ENCODE measurements around the gene LYZL1. TPM values are rescaled to one million over a fixed set of nuclear protein-coding genes. Genes with fewer than 3 reads are reported as not detected.

The LYZL1 gene
- total and polyA plus RNA-seq, 7 donors: not detected

GRCh38 chr10:29243750-29244149 lies 45.1 kb upstream of the LYZL1 start:
- WGBS, 2 donors: 91 to 94% methylated on average over 1 of the region's 1 CpG
- Histone ChIP-seq H3K27me3 (no peaks in the 10 kb centered on the region), H3K4me3 (no peak overlapping the region), H3K4me1 (no peaks in the 10 kb centered on the region), H3K36me3 (no peaks in the 10 kb centered on the region), H3K9me3 (no peaks in the 10 kb centered on the region), H3K27ac (no peak overlapping the region)
- no peak for TF ChIP-seq EP300 (IDR thresholded peaks at IDR 0.05)
- no peak for TF ChIP-seq POLR2AphosphoS5 (IDR thresholded peaks at IDR 0.05)
- TF ChIP-seq CTCF (IDR thresholded peaks at IDR 0.05): no peak
- TF ChIP-seq POLR2A (IDR thresholded peaks at IDR 0.05): no peak
- no peak for DNase-seq
- intact Hi-C loops (cut with DNase I): loop anchor here (5.0 kb wide), 1 partner anchor 59 kb away; no protein-coding TSS in a partner anchor

- intact Hi-C loops (cut with DNase I): loop anchor here (5.0 kb wide), 1 partner anchor 57 kb away; no protein-coding TSS in a partner anchor
These were observed 43.9 kb upstream of the LYZL1 start for GRCh38 chr10:29244978-29245377.

GRCh38 chr10:29245476-29245875 lies 43.4 kb upstream of the LYZL1 start:
- H3K27ac ChIP-seq: no peak overlapping the region
- no peaks in the 10 kb centered on the region for H3K9me3 ChIP-seq
- H3K36me3 ChIP-seq: no peaks in the 10 kb centered on the region
- H3K27me3 ChIP-seq: no peaks in the 10 kb centered on the region
- no peak for TF ChIP-seq POLR2A (IDR thresholded peaks at IDR 0.05)
- no peak for TF ChIP-seq POLR2AphosphoS5 (IDR thresholded peaks at IDR 0.05)
- TF ChIP-seq EP300 (IDR thresholded peaks at IDR 0.05): no peak
- no peak for TF ChIP-seq CTCF (IDR thresholded peaks at IDR 0.05)
- intact Hi-C loops (cut with DNase I): no loop called here
- no peaks in the 10 kb centered on the region for H3K4me1 ChIP-seq
- WGBS, 2 donors: 72 to 82% methylated on average over 11 of the region's 11 CpGs
- no peak for DNase-seq
- no peak overlapping the region for H3K4me3 ChIP-seq

More at GRCh38 chr10:29244978-29245377, 43.9 kb upstream of the LYZL1 start:
- Histone ChIP-seq H3K4me3 (no peak overlapping the region), H3K27ac (no peak overlapping the region), H3K4me1 (no peaks in the 10 kb centered on the region), H3K9me3 (no peaks in the 10 kb centered on the region), H3K27me3 (no peaks in the 10 kb centered on the region), H3K36me3 (no peaks in the 10 kb centered on the region)
- DNase-seq: no peak
- WGBS, 2 donors: 90 to 91% methylated on average over 7 of the region's 7 CpGs
- TF ChIP-seq POLR2A (IDR thresholded peaks at IDR 0.05) (no peak), POLR2AphosphoS5 (IDR thresholded peaks at IDR 0.05) (no peak), CTCF (IDR thresholded peaks at IDR 0.05) (no peak), EP300 (IDR thresholded peaks at IDR 0.05) (no peak)

GRCh38 chr10:29246449-29246848 lies 42.4 kb upstream of the LYZL1 start:
- H3K36me3 ChIP-seq: no peaks in the 10 kb centered on the region
- no peak overlapping the region for H3K27ac ChIP-seq
- no peaks in the 10 kb centered on the region for H3K27me3 ChIP-seq
- H3K4me3 ChIP-seq: no peak overlapping the region
- intact Hi-C loops (cut with DNase I): no loop called here
- no peaks in the 10 kb centered on the region for H3K9me3 ChIP-seq
- WGBS, 2 donors: 95 to 96% methylated on average over 1 of the region's 1 CpG
- H3K4me1 ChIP-seq: no peaks in the 10 kb centered on the region
- DNase-seq: no peak
- TF ChIP-seq POLR2A (IDR thresholded peaks at IDR 0.05) (no peak), CTCF (IDR thresholded peaks at IDR 0.05) (no peak), POLR2AphosphoS5 (IDR thresholded peaks at IDR 0.05) (no peak), EP300 (IDR thresholded peaks at IDR 0.05) (no peak)

GRCh38 chr10:29248158-29248557 lies 40.7 kb upstream of the LYZL1 start:
- Histone ChIP-seq H3K9me3 (no peaks in the 10 kb centered on the region), H3K27ac (no peak overlapping the region), H3K27me3 (no peaks in the 10 kb centered on the region), H3K36me3 (no peaks in the 10 kb centered on the region), H3K4me3 (no peak overlapping the region), H3K4me1 (no peaks in the 10 kb centered on the region)
- intact Hi-C loops (cut with DNase I): no loop called here
- TF ChIP-seq CTCF (IDR thresholded peaks at IDR 0.05): no peak
- no peak for DNase-seq
